Osteocyte (in vitro differentiated cells): ENCODE results near the gene BPNT1. TPM values are rescaled to one million over a fixed set of nuclear protein-coding genes. Genes with fewer than 3 reads are reported as not detected.

ENCODE experiments used
- DNase-seq: peaks from one replicate; pipeline ENCODE4 v3.0.0; 2021; ENCODE audit warnings: mixed read lengths; ENCODE audit not compliant: unreplicated experiment; ENCODE audit errors: extremely low spot score
- H3K27ac Mint-ChIP-seq: one replicate; pipeline ENCODE4 v1.8.0; 2021; ENCODE audit warnings: mild to moderate bottlenecking, mixed read lengths; ENCODE audit not compliant: unreplicated experiment
- H3K27me3 Mint-ChIP-seq: one replicate; pipeline ENCODE4 v1.8.0; 2021; ENCODE audit warnings: mixed read lengths; ENCODE audit not compliant: unreplicated experiment
- H3K36me3 Mint-ChIP-seq: one replicate; pipeline ENCODE4 v1.8.0; 2021; ENCODE audit warnings: mixed read lengths; ENCODE audit not compliant: unreplicated experiment
- H3K4me1 Mint-ChIP-seq: one replicate; pipeline ENCODE4 v1.8.0; 2021; ENCODE audit warnings: mixed read lengths; ENCODE audit not compliant: unreplicated experiment
- H3K4me3 Mint-ChIP-seq: one replicate; pipeline ENCODE4 v1.8.0; 2021; ENCODE audit warnings: mild to moderate bottlenecking, moderate library complexity, mixed read lengths; ENCODE audit not compliant: unreplicated experiment
- H3K9me3 Mint-ChIP-seq: one replicate; pipeline ENCODE4 v1.8.0; 2021; ENCODE audit warnings: mixed read lengths; ENCODE audit not compliant: unreplicated experiment
- CTCF ChIP-seq: fragments of 200-600 bp; sonication (generic); IDR thresholded peaks from 2 replicates; pipeline ENCODE4 v1.5.0; 2021; ENCODE audit warnings: antibody characterized with exemption, mild to moderate bottlenecking, moderate library complexity
- total RNA-seq: library from RNA; stranded (reverse); gene quantifications from 2 replicates; pipeline ENCODE4 v1.2.1, GENCODE V29; 2021

Gene BPNT1
- total RNA-seq, 1 donor from 2014 or later = 24.6 TPM

GRCh38 chr1:220056374-220056773, 33.2 kb downstream of the BPNT1 start:
- no peaks in the 10 kb centered on the region for H3K27me3 Mint-ChIP-seq
- no peaks in the 10 kb centered on the region for H3K4me1 Mint-ChIP-seq

GRCh38 chr1:220046052-220046930, 43.3 kb downstream of the BPNT1 start, which contains the start of gene EPRS1:
EPRS1 (minus strand) TSS chr1:220046505; CDS start chr1:220046388, 117 bp downstream.
- no peaks in the 10 kb centered on the region for H3K9me3 Mint-ChIP-seq
- H3K4me1 Mint-ChIP-seq = peaks cover 24% of the 10 kb centered on the region
- peaks cover 7% of the 10 kb centered on the region for H3K36me3 Mint-ChIP-seq

More at GRCh38 chr1:220056374-220056773, 33.2 kb downstream of the BPNT1 start:
- no peak for TF ChIP-seq CTCF
- Mint-ChIP-seq H3K4me3 (no peak overlapping the region), H3K27ac (no peak overlapping the region), H3K36me3 (peaks cover 14% of the 10 kb centered on the region), H3K9me3 (no peaks in the 10 kb centered on the region)
- no peak for DNase-seq

GRCh38 chr1:220045356-220046051, 44.1 kb downstream of the BPNT1 start:
- peaks cover 10% of the 10 kb centered on the region for H3K36me3 Mint-ChIP-seq
- DNase-seq = no peak
- H3K9me3 Mint-ChIP-seq = no peaks in the 10 kb centered on the region
- H3K4me1 Mint-ChIP-seq = peaks cover 24% of the 10 kb centered on the region
- peak overlapping the region; percentile 88 for H3K4me3 Mint-ChIP-seq
- H3K27me3 Mint-ChIP-seq = no peaks in the 10 kb centered on the region
- TF ChIP-seq CTCF = no peak
- H3K27ac Mint-ChIP-seq = peak overlapping the region; percentile 93

More at GRCh38 chr1:220046052-220046930, 43.3 kb downstream of the BPNT1 start, which contains the start of gene EPRS1:
- H3K27me3 Mint-ChIP-seq = no peaks in the 10 kb centered on the region
- peak within 1 kb of the TSS; percentile 88 for H3K4me3 Mint-ChIP-seq
- H3K27ac Mint-ChIP-seq = peak within 1 kb of the TSS; percentile 93
- TF ChIP-seq CTCF = peak; percentile 77
- DNase-seq = peak; percentile 98

GRCh38 chr1:220044678-220045355, 44.8 kb downstream of the BPNT1 start:
- Mint-ChIP-seq H3K4me1 (peaks cover 24% of the 10 kb centered on the region), H3K4me3 (peak overlapping the region; percentile 88), H3K27ac (peak overlapping the region; percentile 93), H3K9me3 (no peaks in the 10 kb centered on the region), H3K36me3 (peaks cover 13% of the 10 kb centered on the region), H3K27me3 (no peaks in the 10 kb centered on the region)
- TF ChIP-seq CTCF = no peak
- no peak for DNase-seq
